ENCODE results near the gene LMAN2. TPM values are rescaled to one million over a fixed set of nuclear protein-coding genes. Genes with fewer than 3 reads are reported as not detected.

LMAN2 gene
- total RNA-seq, 1 experiment from 2014 or later = 106 TPM

DNA sequence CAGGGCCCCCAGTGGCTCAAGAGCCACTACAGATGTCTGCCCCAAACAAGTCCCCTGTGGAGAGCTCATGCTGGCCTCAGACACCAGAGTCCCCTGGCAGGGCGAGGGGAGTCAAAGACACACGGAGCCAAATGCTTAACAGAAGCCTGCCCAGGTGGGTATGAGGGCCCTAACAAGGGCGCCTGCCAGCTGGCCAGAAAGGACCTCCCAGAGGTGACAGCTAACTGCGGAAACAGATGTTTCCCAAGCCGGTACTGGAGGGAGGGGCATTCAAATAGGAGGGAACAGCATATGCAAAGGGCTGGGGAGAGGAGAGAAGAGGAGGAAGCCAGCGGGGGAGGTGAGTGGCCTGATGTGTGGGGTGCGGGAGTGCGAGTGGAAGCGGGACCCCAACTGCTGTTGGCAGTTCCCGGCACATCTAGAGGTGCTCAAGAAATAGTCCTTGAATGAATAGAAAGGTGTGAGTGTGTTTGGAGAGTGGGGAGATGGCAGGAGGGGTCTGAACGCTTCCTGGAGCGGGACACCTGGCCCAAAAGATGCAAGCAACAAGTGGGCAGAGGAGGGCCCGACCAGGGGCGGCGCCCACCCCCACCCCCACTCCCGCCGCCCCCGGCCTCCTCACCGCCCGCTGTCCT is 40.6 kb downstream of the LMAN2 start:
- Histone ChIP-seq H3K79me2 (ENCODE audit: insufficient read depth, low read length) (no peaks in the 10 kb centered on the region), H3K27ac (ENCODE audit: insufficient read length, low read depth, low read length) (no peak overlapping the region), H3K56ac (ENCODE audit: insufficient read length, low read depth, low read length) (no peak overlapping the region), H3T11ph (ENCODE audit: low read length) (no peak overlapping the region), H2AK5ac (ENCODE audit: insufficient read length, low read length) (no peak overlapping the region), H2BK20ac (ENCODE audit: low read depth, low read length, poor library complexity, severe bottlenecking) (no peak overlapping the region), H3K4ac (ENCODE audit: low read depth, low read length) (no peak overlapping the region), H3K4me2 (ENCODE audit: insufficient read depth, insufficient read length, low read length) (peak overlapping the region; percentile 80), H2AFZ (ENCODE audit: low read length) (no peak overlapping the region), H3K14ac (ENCODE audit: insufficient read depth, low read length) (no peak overlapping the region), H3K18ac (ENCODE audit: insufficient read length, low read depth, low read length) (no peak overlapping the region), H2BK5ac (ENCODE audit: insufficient read length, low read length) (no peak overlapping the region), H2BK12ac (ENCODE audit: insufficient read length, low read depth, low read length) (no peak overlapping the region), H3K23ac (ENCODE audit: insufficient read length, low read depth, low read length) (no peak overlapping the region), H3K79me1 (ENCODE audit: insufficient read depth, low read depth, low read length, poor library complexity, severe bottlenecking) (no peaks in the 10 kb centered on the region), H4K5ac (ENCODE audit: insufficient read length, low read depth, low read length) (no peak overlapping the region), H4K8ac (replicated peaks; ENCODE audit: insufficient read length, low read depth, low read length) (no peak overlapping the region), H3K23me2 (ENCODE audit: insufficient read length, low read depth, low read length, poor library complexity, severe bottlenecking) (peaks cover 14% of the 10 kb centered on the region), H3K4me1 (ENCODE audit: insufficient read depth, low read length) (no peaks in the 10 kb centered on the region), H2BK120ac (ENCODE audit: low read depth, low read length, poor library complexity, severe bottlenecking) (no peak overlapping the region), H3K9ac (ENCODE audit: extremely low read depth, insufficient read length, low read length) (no peak overlapping the region), H3K27me3 (ENCODE audit: insufficient read depth, low read length) (no peaks in the 10 kb centered on the region), H2BK15ac (ENCODE audit: low read depth, low read length) (no peak overlapping the region), H3K9me3 (ENCODE audit: control insufficient read depth, low read depth, low read length) (no peaks in the 10 kb centered on the region), H4K20me1 (ENCODE audit: control insufficient read depth, insufficient read depth, insufficient read length) (peaks cover 5% of the 10 kb centered on the region), H4K91ac (ENCODE audit: insufficient read length, low read depth, low read length) (no peak overlapping the region)
- H3K27ac Mint-ChIP-seq = peak overlapping the region in 1 of 3 experiments; percentile 63; a peak in 1 of 7 replicates
- WGBS (ENCODE audit: extremely low coverage, insufficient read length, low lambda C conversion rate) = no CpG with 5 or more reads among the region's 20 CpGs
- peaks cover 18 to 20% of the 10 kb centered on the region in 2 experiments for H3K4me1 Mint-ChIP-seq
- peak overlapping the region; percentile 76 to 88 for H3K4me3 Mint-ChIP-seq
- H3K36me3 Mint-ChIP-seq (ENCODE audit: insufficient read depth in 1 of 3, low read depth in 3 of 3) = peaks cover 11 to 17% (median 13%) of the 10 kb centered on the region in 3 experiments
- TF ChIP-seq, protein P1, sequence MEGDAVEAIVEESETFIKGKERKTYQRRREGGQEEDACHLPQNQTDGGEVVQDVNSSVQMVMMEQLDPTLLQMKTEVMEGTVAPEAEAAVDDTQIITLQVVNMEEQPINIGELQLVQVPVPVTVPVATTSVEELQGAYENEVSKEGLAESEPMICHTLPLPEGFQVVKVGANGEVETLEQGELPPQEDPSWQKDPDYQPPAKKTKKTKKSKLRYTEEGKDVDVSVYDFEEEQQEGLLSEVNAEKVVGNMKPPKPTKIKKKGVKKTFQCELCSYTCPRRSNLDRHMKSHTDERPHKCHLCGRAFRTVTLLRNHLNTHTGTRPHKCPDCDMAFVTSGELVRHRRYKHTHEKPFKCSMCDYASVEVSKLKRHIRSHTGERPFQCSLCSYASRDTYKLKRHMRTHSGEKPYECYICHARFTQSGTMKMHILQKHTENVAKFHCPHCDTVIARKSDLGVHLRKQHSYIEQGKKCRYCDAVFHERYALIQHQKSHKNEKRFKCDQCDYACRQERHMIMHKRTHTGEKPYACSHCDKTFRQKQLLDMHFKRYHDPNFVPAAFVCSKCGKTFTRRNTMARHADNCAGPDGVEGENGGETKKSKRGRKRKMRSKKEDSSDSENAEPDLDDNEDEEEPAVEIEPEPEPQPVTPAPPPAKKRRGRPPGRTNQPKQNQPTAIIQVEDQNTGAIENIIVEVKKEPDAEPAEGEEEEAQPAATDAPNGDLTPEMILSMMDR (conservative IDR thresholded peaks at IDR 0.05) = no peak
- H3K27me3 Mint-ChIP-seq (ENCODE audit: low read depth) = no peaks in the 10 kb centered on the region; the same call in 1 of the 2 replicates
- peak; percentile 59 for DNase-seq
- no peaks in the 10 kb centered on the region for H3K9me3 Mint-ChIP-seq
